Measurements from ENCODE around the gene FNDC3A.

Gene FNDC3A

DNA sequence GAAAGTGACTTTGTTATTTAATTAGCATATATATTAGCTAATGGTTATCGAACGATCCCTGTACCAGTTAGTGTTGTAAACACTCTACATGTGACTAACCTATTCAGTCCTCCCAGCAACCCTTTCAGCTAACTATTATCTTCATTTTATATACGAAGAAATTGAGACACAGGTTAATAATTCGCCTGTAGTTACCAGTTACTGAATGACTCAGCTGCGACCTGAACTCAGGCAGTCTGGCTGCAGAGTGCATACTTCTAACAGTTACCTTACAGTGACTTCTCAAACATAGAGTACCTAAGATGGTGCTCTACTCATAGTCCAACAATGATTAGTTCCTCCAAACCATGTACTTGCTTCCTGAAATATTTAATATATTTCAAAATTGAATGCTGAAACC lies 117.7 kb downstream of the FNDC3A start:
- H3K27me3 ChIP-seq (ENCODE audit: insufficient read depth, poor library complexity, severe bottlenecking): no peaks in the 10 kb centered on the region
- DNase-seq (ENCODE audit: low spot score) (no peak), ATAC-seq (ENCODE audit: low read depth) (no peak)
- no peak overlapping the region for H3K27ac ChIP-seq (ENCODE audit: poor library complexity, severe bottlenecking)
- no peak overlapping the region for H3K4me3 ChIP-seq (ENCODE audit: severe bottlenecking)
- no peaks in the 10 kb centered on the region for H3K36me3 ChIP-seq (ENCODE audit: low read depth)
- no peaks in the 10 kb centered on the region for H3K9me3 ChIP-seq (ENCODE audit: severe bottlenecking)
- peaks cover 24% of the 10 kb centered on the region for H3K4me1 ChIP-seq (ENCODE audit: insufficient read depth, poor library complexity, severe bottlenecking)
- TF ChIP-seq, protein P1, sequence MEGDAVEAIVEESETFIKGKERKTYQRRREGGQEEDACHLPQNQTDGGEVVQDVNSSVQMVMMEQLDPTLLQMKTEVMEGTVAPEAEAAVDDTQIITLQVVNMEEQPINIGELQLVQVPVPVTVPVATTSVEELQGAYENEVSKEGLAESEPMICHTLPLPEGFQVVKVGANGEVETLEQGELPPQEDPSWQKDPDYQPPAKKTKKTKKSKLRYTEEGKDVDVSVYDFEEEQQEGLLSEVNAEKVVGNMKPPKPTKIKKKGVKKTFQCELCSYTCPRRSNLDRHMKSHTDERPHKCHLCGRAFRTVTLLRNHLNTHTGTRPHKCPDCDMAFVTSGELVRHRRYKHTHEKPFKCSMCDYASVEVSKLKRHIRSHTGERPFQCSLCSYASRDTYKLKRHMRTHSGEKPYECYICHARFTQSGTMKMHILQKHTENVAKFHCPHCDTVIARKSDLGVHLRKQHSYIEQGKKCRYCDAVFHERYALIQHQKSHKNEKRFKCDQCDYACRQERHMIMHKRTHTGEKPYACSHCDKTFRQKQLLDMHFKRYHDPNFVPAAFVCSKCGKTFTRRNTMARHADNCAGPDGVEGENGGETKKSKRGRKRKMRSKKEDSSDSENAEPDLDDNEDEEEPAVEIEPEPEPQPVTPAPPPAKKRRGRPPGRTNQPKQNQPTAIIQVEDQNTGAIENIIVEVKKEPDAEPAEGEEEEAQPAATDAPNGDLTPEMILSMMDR (IDR thresholded peaks at IDR 0.05; ENCODE audit: poor library complexity, severe bottlenecking): no peak

DNA sequence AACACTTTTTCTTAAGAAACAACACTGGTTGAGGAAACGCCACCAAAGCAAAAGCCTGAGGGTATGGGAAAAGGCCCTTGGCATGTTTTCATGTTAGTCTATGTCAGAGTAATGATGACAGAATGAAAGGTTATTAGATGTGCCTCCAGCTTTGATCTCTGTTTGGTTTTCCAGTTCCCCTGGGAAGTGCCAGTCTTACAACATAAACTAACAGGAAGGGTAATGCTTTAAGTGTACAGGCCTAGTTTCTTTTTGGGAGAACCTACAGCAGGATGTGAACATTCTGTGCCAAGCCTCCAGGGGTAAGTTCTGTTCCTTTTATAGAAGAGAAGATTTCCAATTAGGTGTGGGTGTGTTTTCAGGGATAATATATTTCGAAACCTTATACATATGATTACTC lies 121.7 kb downstream of the FNDC3A start:
- Histone ChIP-seq H3K4me3 (ENCODE audit: severe bottlenecking) (no peak overlapping the region), H3K9me3 (ENCODE audit: severe bottlenecking) (no peaks in the 10 kb centered on the region), H3K4me1 (ENCODE audit: insufficient read depth, poor library complexity, severe bottlenecking) (peaks cover 31% of the 10 kb centered on the region), H3K36me3 (ENCODE audit: low read depth) (no peaks in the 10 kb centered on the region), H3K27me3 (ENCODE audit: insufficient read depth, poor library complexity, severe bottlenecking) (no peaks in the 10 kb centered on the region), H3K27ac (ENCODE audit: poor library complexity, severe bottlenecking) (peak overlapping the region; percentile 75)
- no peak for DNase-seq (ENCODE audit: low spot score)
- TF ChIP-seq, protein P1 (IDR thresholded peaks at IDR 0.05; ENCODE audit: poor library complexity, severe bottlenecking): no peak
- ATAC-seq (ENCODE audit: low read depth): peak; percentile 90

- Histone ChIP-seq H3K9me3 (ENCODE audit: severe bottlenecking) (no peaks in the 10 kb centered on the region), H3K27ac (ENCODE audit: poor library complexity, severe bottlenecking) (peak overlapping the region; percentile 75), H3K4me1 (ENCODE audit: insufficient read depth, poor library complexity, severe bottlenecking) (peaks cover 31% of the 10 kb centered on the region), H3K27me3 (ENCODE audit: insufficient read depth, poor library complexity, severe bottlenecking) (no peaks in the 10 kb centered on the region), H3K36me3 (ENCODE audit: low read depth) (no peaks in the 10 kb centered on the region), H3K4me3 (ENCODE audit: severe bottlenecking) (no peak overlapping the region)
- TF ChIP-seq, protein P1 (IDR thresholded peaks at IDR 0.05; ENCODE audit: poor library complexity, severe bottlenecking): no peak
- DNase-seq (ENCODE audit: low spot score) (no peak), ATAC-seq (ENCODE audit: low read depth) (peak; percentile 81)
These were observed 122.5 kb downstream of the FNDC3A start for GRCh38 chr13:49098198-49098597.

GRCh38 chr13:49098771-49099512 lies 123.2 kb downstream of the FNDC3A start:
- H3K4me3 ChIP-seq (ENCODE audit: severe bottlenecking): no peak overlapping the region
- DNase-seq (ENCODE audit: low spot score): no peak
- peaks cover 31% of the 10 kb centered on the region for H3K4me1 ChIP-seq (ENCODE audit: insufficient read depth, poor library complexity, severe bottlenecking)
- H3K36me3 ChIP-seq (ENCODE audit: low read depth): no peaks in the 10 kb centered on the region
- no peak for ATAC-seq (ENCODE audit: low read depth)
- peak overlapping the region; percentile 75 for H3K27ac ChIP-seq (ENCODE audit: poor library complexity, severe bottlenecking)
- no peaks in the 10 kb centered on the region for H3K9me3 ChIP-seq (ENCODE audit: severe bottlenecking)
- H3K27me3 ChIP-seq (ENCODE audit: insufficient read depth, poor library complexity, severe bottlenecking): no peaks in the 10 kb centered on the region
- TF ChIP-seq, protein P1 (IDR thresholded peaks at IDR 0.05; ENCODE audit: poor library complexity, severe bottlenecking): peak; percentile 44

DNA sequence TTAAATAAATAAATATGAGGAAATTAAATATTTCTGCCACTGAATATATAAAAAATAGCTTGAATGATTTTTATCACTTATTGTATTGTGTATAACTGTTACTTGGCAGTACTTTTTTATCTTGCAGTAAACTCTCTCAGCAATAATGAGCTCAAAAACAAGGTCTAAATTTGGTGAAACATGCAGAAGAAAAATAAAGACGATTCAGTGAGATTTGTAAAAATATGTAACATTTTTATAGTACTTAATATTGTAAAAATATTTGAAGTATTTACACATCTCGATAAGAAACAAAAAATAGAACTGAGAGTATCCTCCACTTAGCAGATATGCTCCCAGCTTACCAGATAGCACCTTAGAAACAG lies 123.8 kb downstream of the FNDC3A start:
- TF ChIP-seq, protein P1 (IDR thresholded peaks at IDR 0.05; ENCODE audit: poor library complexity, severe bottlenecking): peak; percentile 19
- H3K4me1 ChIP-seq (ENCODE audit: insufficient read depth, poor library complexity, severe bottlenecking): peaks cover 31% of the 10 kb centered on the region

More for the DNA sequence above, 123.8 kb downstream of the FNDC3A start:
- DNase-seq (ENCODE audit: low spot score) (no peak), ATAC-seq (ENCODE audit: low read depth) (no peak)
- no peak overlapping the region for H3K4me3 ChIP-seq (ENCODE audit: severe bottlenecking)
- H3K36me3 ChIP-seq (ENCODE audit: low read depth): no peaks in the 10 kb centered on the region
- H3K9me3 ChIP-seq (ENCODE audit: severe bottlenecking): no peaks in the 10 kb centered on the region
- H3K27me3 ChIP-seq (ENCODE audit: insufficient read depth, poor library complexity, severe bottlenecking): no peaks in the 10 kb centered on the region
- no peak overlapping the region for H3K27ac ChIP-seq (ENCODE audit: poor library complexity, severe bottlenecking)

Measured in RWPE2 (cell line).